ENCODE data around the gene LRRC4. TPM values are rescaled to one million over a fixed set of nuclear protein-coding genes. Genes with fewer than 3 reads are reported as not detected.

Gene LRRC4
- total and polyA plus RNA-seq, 7 donors: 0.39 to 5.0 (median 2.7) TPM

DNA sequence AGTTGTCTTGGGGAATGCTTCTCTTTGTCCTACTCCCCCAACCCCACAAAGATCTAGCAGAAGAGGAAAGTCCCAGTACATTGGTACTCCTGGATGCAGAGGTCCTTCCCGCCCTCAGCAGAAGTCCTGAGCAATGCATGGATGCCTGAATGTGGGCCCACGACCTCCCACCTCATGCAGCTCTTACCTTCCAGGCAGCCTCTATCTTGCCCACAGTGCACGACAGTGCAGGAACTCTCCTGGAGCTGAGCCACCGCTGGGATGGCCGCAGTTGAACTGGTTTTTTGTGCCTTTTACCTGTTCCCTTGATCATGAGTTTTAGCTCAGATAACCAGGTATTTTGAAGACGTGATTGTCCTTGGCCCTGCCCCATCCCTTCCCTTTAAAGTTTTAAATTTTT lies 37.9 kb downstream of the LRRC4 start:
- H3K4me3 ChIP-seq: no peak overlapping the region
- 92 to 94% (median 93%) methylated on average over 6 of the region's 6 CpGs for WGBS, 3 donors
- no peaks in the 10 kb centered on the region for H3K27me3 ChIP-seq (ENCODE audit: insufficient read depth in 3 of 3, low read length in 2 of 3)
- H3K27ac ChIP-seq: no peak overlapping the region
- intact Hi-C loops (cut with DNase I): no loop called here
- peaks cover 18% of the 10 kb centered on the region for H3K4me1 ChIP-seq
- ATAC-seq (no peak), DNase-seq (no peak)
- H3K9me3 ChIP-seq: no peaks in the 10 kb centered on the region
- peaks cover 2 to 11% of the 10 kb centered on the region in 2 donors for H3K36me3 ChIP-seq (ENCODE audit: insufficient read depth in 1 of 2, low read depth in 1 of 2)
- TF ChIP-seq, protein P1, sequence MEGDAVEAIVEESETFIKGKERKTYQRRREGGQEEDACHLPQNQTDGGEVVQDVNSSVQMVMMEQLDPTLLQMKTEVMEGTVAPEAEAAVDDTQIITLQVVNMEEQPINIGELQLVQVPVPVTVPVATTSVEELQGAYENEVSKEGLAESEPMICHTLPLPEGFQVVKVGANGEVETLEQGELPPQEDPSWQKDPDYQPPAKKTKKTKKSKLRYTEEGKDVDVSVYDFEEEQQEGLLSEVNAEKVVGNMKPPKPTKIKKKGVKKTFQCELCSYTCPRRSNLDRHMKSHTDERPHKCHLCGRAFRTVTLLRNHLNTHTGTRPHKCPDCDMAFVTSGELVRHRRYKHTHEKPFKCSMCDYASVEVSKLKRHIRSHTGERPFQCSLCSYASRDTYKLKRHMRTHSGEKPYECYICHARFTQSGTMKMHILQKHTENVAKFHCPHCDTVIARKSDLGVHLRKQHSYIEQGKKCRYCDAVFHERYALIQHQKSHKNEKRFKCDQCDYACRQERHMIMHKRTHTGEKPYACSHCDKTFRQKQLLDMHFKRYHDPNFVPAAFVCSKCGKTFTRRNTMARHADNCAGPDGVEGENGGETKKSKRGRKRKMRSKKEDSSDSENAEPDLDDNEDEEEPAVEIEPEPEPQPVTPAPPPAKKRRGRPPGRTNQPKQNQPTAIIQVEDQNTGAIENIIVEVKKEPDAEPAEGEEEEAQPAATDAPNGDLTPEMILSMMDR (IDR thresholded peaks at IDR 0.05): no peak

DNA sequence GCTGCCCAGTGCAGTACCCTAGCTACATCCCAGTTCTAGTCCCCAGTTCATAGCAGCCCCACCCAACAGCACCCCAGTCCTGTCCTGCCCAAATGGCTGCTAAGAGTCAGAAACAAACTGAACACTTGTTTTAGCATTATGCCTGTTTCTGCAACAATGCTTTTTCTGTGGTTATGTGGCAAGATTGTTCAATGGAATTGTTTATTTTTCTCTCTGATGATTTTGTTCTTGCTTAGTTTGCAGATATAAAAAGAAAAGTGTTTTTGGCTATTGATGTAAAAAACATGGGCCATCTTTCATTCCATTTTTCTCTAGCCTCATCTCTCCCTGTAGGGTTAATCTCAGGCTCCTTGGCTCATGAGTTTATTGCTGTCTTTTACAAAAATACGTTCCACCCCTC lies 42.5 kb downstream of the LRRC4 start:
- WGBS, 3 donors: 44 to 65% (median 63%) methylated on average over 1 of the region's 1 CpG
- Histone ChIP-seq H3K9me3 (no peaks in the 10 kb centered on the region), H3K4me3 (no peak overlapping the region), H3K27ac (no peak overlapping the region), H3K27me3 (ENCODE audit: insufficient read depth in 3 of 3, low read length in 2 of 3) (no peaks in the 10 kb centered on the region), H3K4me1 (no peaks in the 10 kb centered on the region), H3K36me3 (ENCODE audit: insufficient read depth in 1 of 2, low read depth in 1 of 2) (peaks cover under 1 to 11% of the 10 kb centered on the region in 2 donors)
- DNase-seq (no peak), ATAC-seq (no peak)
- TF ChIP-seq, protein P1 (IDR thresholded peaks at IDR 0.05): no peak
- intact Hi-C loops (cut with DNase I): no loop called here

DNA sequence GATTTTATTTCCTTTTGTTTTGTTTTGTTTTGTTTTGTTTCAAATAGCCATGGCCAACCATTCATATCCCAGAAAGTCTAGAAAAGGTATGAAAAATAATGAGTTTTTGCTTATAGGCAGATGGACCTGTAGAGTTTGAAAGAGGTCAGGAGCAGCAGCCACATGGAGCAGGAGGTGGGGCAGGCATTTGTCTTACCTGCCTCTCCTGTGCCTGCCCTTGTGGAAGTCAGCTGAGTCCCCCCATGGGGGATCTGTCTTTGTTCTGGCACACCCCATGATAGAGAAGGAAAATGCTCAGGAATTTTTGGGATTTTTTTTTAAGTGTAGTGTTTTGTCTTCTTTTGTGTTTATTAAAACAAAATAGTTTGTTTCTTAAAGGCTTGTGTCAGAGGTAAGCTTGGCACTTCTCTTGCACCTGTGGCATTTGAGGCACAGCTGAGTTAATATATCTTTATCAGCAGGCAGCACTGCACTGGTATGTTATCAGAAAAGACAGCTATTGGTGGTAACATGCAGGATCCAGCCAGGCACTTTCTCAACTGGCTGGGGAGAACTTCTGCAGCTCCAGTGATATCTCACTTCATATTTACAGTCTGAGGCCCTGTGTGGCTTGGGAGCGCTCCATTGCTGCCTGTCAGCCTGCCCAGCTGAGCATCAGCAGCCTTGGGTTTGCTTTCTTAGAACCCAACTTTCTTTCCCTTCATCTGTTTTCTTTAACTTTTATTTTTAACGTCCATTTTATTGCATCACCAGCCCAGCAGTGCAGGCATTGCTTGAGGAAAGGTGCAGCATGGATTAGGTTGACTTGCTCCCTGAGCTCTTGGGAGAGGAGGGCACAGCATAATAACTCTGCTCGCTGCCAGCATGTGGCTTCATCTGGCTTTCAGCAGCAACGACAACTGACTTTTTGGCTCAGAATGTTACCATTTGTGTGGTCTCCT lies 44.4 kb downstream of the LRRC4 start:
- DNase-seq (no peak), ATAC-seq (no peak)
- Histone ChIP-seq H3K27me3 (ENCODE audit: insufficient read depth in 3 of 3, low read length in 2 of 3) (no peaks in the 10 kb centered on the region), H3K4me1 (no peaks in the 10 kb centered on the region), H3K27ac (no peak overlapping the region), H3K4me3 (no peak overlapping the region), H3K9me3 (no peaks in the 10 kb centered on the region), H3K36me3 (ENCODE audit: insufficient read depth in 1 of 2, low read depth in 1 of 2) (peaks cover 0 to 7% of the 10 kb centered on the region in 2 donors)
- 43 to 62% (median 58%) methylated on average over 4 of the region's 4 CpGs for whole genome bisulfite sequencing, 3 donors
- TF ChIP-seq, protein P1 (IDR thresholded peaks at IDR 0.05): no peak
- intact Hi-C loops (cut with DNase I): no loop called here

DNA sequence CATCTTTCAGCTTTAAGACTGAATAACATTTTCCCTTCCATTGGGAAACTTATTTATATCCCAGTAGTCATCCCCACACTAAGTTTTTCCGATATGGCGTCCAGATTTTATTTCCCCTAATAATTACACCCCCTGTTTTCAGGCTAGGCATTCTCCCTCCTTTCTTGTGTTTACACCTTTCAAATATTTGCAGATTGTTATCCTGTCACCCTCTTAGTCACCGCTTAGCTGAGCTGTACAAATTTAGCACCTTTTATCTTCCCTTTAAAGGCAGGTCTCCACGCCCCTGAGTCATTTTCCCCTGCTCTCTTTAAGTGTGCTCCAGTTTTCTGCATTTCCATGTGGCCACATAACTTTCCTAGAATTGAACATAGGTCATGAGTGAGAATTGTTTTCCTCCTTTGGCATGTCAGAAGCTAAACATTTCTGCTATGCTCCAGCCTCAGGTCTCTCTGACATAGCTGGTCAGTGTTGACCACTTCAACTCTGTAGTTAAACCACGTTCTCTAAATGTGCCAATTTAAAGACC lies 47.4 kb downstream of the LRRC4 start:
- Histone ChIP-seq H3K27me3 (ENCODE audit: insufficient read depth in 3 of 3, low read length in 2 of 3) (no peaks in the 10 kb centered on the region), H3K27ac (no peak overlapping the region)
- intact Hi-C loops (cut with DNase I): no loop called here

More for the DNA sequence above, 47.4 kb downstream of the LRRC4 start:
- Histone ChIP-seq H3K4me3 (no peak overlapping the region), H3K9me3 (peaks cover 5% of the 10 kb centered on the region), H3K4me1 (no peaks in the 10 kb centered on the region), H3K36me3 (ENCODE audit: insufficient read depth in 1 of 2, low read depth in 1 of 2) (no peaks in the 10 kb centered on the region)
- TF ChIP-seq, protein P1 (IDR thresholded peaks at IDR 0.05): no peak
- peak in 3 of 4 donors; percentile 38 to 63 (median 44) for ATAC-seq
- 59 to 79% (median 75%) methylated on average over 5 of the region's 5 CpGs for WGBS, 3 donors
- no peak for DNase-seq

Measured in psoas muscle (tissue), 8 donors.